B cell (primary cell): ENCODE measurements around the gene ST8SIA6.

Source experiments
- EZH2 ChIP-seq: IDR thresholded peaks from 2 replicates; pipeline ENCODE4 v1.6.1; 2012; ENCODE audit warnings: borderline replicate concordance, low read depth, mild to moderate bottlenecking, moderate library complexity, low read length; ENCODE audit not compliant: insufficient read depth, poor library complexity, severe bottlenecking
- TF ChIP-seq, protein P1 (sequence below): fragments of 200-600 bp; IDR thresholded peaks from one replicate; pipeline ENCODE4 v1.8.0; 2022; ENCODE audit warnings: antibody characterized with exemption, mild to moderate bottlenecking

DNA sequence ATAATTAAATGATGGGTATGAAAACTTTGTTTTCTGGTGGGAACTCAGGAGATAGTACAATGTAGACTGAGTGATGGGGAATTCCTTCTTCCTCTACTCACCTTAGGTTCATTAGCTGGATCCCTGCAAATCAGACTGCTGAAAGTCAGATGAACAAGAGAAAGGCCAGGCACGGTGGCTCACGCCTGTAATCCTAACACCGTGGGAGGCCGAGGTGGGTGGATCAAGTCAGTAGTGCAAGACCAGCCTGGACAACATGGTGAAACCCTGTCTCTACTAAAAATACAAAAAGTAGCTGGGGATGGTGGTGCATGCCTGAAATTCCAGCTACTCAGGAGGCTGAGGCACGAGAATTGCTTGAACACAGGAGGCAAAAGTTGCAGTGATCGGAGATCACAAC, 28.7 kb upstream of the ST8SIA6 start:
- TF ChIP-seq, protein P1, sequence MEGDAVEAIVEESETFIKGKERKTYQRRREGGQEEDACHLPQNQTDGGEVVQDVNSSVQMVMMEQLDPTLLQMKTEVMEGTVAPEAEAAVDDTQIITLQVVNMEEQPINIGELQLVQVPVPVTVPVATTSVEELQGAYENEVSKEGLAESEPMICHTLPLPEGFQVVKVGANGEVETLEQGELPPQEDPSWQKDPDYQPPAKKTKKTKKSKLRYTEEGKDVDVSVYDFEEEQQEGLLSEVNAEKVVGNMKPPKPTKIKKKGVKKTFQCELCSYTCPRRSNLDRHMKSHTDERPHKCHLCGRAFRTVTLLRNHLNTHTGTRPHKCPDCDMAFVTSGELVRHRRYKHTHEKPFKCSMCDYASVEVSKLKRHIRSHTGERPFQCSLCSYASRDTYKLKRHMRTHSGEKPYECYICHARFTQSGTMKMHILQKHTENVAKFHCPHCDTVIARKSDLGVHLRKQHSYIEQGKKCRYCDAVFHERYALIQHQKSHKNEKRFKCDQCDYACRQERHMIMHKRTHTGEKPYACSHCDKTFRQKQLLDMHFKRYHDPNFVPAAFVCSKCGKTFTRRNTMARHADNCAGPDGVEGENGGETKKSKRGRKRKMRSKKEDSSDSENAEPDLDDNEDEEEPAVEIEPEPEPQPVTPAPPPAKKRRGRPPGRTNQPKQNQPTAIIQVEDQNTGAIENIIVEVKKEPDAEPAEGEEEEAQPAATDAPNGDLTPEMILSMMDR = no peak
- TF ChIP-seq EZH2 = no peak
